Measurements from ENCODE around the gene SLC23A3. TPM values are rescaled to one million over a fixed set of nuclear protein-coding genes. Genes with fewer than 3 reads are reported as not detected.
"Not testable (repeated sequence)": the region's sequence is repeated elsewhere in the genome, so short reads cannot be mapped to it uniquely, and the experiment has no call there.

SLC23A3 gene
- total RNA-seq, 1 donor from 2014 or later, result 1.9 TPM

DNA sequence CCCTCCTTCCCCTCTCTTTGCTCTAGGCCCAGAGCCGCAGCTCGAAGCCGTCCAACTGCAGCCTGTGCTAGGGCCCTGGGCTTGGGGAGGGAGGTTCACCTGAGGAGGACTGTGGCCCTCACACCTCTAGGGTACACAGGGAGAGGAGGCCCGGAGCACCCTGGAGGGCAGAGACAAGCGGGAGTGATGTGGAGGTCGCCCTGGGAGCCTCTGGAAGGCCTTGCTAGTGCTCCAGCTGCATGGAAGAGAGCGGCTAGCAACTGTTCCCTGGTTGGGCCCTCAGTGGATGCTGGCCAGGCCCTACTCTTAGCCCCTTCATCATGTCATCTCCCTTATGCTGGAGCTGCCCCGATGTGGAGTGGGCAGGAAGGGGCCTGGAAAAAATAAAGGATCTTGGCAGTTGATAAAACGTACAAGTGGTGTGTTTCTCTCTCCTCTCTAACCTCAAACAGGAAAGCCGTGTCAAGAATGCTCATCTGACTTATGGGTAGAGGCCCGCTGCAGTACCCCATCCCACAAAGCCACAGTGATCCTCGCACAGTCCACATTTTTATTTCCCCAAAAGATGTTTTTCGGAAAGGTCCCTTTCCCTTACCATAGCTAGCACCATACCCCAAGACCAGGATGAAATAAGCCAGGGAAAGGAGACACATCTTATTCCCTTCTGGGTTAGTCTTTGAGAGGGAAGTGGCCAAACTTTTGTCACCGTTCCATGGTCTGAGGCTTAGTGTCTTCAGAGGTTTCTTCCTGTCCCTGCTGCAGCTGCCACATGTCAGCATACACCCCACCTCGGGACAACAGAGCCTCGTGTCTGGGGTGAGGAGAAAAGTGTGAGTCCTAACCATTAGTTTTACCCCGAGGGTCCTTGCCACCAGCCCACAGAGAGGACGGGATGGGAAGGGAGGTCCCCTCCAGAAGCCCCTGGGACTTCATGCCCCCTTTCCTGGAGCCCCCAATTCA lies 39.7 kb upstream of the SLC23A3 start:
- DNase-seq (ENCODE audit: low spot score), result no peak
- Mint-ChIP-seq H3K4me3 (peak overlapping the region; percentile 77), H3K4me1 (ENCODE audit: low read depth) (peaks cover 45% of the 10 kb centered on the region), H3K36me3 (ENCODE audit: low read depth) (peaks cover 45% of the 10 kb centered on the region), H3K27ac (peak overlapping the region; percentile 80), H3K9me3 (peaks cover 2% of the 10 kb centered on the region), H3K27me3 (ENCODE audit: insufficient read depth) (no peaks in the 10 kb centered on the region)
- intact Hi-C loops (cut with micrococcal nuclease), result no loop called here

DNA sequence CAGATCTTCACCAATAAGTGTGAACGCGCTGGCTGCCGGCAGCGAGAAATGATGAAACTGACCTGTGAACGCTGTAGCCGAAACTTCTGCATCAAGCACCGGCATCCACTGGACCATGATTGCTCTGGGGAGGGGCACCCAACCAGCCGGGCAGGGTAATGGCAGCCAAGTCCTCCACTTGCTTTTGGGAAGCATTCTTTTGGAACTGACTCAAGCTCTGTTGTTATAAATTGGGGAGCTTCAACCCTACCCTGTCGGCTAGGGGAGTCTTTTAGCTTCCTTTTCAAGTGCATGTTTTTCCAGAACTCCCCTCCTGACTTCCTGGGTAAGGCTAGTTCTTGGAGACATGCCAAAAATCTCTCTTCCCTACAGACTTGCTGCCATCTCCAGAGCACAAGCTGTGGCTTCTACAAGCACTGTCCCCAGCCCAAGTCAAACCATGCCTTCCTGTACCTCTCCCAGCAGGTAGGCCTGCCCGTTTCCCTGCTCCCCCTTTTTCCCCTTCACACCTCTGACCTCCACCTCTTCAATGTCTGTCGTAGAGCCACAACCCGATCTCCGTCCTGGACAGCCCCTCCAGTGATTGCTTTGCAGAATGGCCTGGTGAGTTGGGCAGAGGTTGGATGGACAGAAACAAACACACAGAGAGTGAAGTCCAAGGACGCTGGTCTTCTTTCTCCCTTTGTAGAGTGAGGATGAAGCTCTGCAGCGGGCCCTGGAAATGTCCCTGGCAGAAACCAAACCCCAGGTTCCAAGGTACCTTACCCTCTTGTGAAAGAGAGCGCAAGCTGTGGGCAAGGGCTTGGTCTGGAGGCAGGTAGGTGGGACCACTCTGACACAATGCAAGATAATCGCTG lies 38.3 kb upstream of the SLC23A3 start:
- H3K27ac Mint-ChIP-seq, result peak overlapping the region; percentile 80
- intact Hi-C loops (cut with micrococcal nuclease), result loop anchor here (2.0 kb wide), 2 partner anchors 291 to 639 kb away; partner anchors contain the start of genes CNOT9, GMPPA and USP37
- peaks cover 34% of the 10 kb centered on the region for H3K36me3 Mint-ChIP-seq (ENCODE audit: low read depth)
- no peaks in the 10 kb centered on the region for H3K27me3 Mint-ChIP-seq (ENCODE audit: insufficient read depth)
- H3K4me3 Mint-ChIP-seq, result peak overlapping the region; percentile 92
- DNase-seq (ENCODE audit: low spot score), result no peak
- peaks cover 4% of the 10 kb centered on the region for H3K9me3 Mint-ChIP-seq
- H3K4me1 Mint-ChIP-seq (ENCODE audit: low read depth), result peaks cover 45% of the 10 kb centered on the region

DNA sequence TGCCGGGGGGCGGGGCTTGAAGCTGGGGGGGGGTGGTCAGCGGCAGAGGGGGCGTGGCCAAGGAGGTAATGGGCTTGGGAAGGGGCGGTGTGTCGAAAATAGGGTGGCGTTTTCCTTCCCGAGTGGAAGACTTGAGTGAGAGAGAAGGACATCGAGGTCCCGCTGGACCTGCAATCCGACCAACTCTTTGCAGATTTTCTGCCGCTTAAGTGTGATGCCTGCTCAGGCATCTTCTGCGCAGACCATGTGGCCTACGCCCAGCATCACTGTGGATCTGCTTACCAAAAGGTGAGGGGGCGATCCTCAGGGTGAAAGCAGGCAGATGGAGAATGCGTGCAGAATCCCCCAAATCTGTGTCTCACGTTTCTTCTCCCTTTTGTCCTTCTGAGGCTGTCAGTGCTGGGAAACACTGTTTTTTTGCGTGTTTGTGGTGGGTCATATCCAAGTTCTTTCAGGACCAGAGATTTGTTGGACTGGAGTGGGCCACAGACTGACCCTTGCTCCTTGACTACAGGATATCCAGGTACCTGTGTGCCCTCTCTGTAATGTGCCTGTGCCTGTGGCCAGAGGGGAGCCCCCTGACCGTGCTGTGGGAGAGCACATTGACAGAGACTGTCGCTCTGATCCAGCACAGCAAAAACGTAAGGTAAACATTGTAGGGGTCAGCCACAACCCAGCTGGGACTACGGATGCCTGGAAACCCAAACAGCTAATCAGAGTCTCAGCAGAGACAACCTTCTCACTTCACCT lies 37.5 kb upstream of the SLC23A3 start:
- H3K4me1 Mint-ChIP-seq (ENCODE audit: low read depth), result peaks cover 44% of the 10 kb centered on the region

DNA sequence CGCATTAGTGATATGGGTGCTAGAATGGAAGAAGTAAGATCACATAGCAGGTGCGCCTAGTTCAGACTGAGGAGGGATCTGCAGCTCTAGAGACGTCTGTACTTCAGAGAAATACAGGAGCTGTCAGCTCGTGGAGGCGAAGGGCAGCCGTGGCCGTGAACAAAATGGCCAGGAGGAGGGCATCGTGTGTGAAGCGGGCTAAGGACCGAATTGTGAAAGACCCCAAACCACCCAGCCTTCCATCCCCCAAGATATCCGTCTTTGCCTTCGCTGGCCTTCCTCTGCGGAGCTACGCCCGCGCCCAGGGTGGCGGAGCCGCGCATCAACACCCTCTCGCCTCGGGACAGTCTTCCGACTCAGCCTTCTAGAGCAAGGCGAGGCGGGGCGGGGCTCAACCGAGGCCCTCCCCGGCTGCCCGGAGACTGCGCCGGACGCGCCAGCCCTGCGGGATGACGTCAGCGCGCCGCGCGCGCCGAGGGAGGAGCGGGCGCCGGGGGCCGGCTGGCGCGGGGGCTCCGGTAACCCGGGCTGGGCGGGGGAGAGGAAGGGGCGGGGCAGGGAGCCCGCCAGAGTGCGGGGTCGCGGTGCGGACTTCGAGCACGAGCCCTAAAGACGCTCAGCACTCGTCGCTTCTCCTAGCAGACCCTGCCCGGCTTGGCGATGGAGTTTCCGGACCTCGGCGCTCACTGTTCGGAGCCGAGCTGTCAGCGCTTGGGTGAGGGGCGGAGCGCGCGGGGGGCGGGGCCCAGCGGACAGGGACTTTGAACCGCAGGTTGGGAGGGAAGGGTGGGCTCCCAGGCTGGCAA lies 36.7 kb upstream of the SLC23A3 start, which contains the start of gene ZFAND2B:
ZFAND2B (plus strand) TSS at position 455 of the 806 bp plus-strand sequence; CDS start at position 661, 206 bp downstream.
- Mint-ChIP-seq H3K27ac (peak within 1 kb of the TSS; percentile 99), H3K4me1 (ENCODE audit: low read depth) (peaks cover 40% of the 10 kb centered on the region), H3K4me3 (peak within 1 kb of the TSS; percentile 92), H3K36me3 (ENCODE audit: low read depth) (peaks cover 29% of the 10 kb centered on the region), H3K9me3 (peaks cover 4% of the 10 kb centered on the region), H3K27me3 (ENCODE audit: insufficient read depth) (no peaks in the 10 kb centered on the region)
- intact Hi-C loops (cut with micrococcal nuclease), result loop anchor here (1.0 to 2.0 kb wide), 14 partner anchors 13 to 800 kb away; partner anchors contain the start of genes ANKZF1, ATG9A, CHPF and CNOT9
- peak; percentile 96 for DNase-seq (ENCODE audit: low spot score)

More for the DNA sequence above, 37.5 kb upstream of the SLC23A3 start:
- H3K4me3 Mint-ChIP-seq, result peak overlapping the region; percentile 92
- no peaks in the 10 kb centered on the region for H3K27me3 Mint-ChIP-seq (ENCODE audit: insufficient read depth)
- peak overlapping the region; percentile 71 for H3K27ac Mint-ChIP-seq
- H3K9me3 Mint-ChIP-seq, result peaks cover 4% of the 10 kb centered on the region
- no peak for DNase-seq (ENCODE audit: low spot score)
- intact Hi-C loops (cut with micrococcal nuclease), result loop anchor here (2.0 kb wide), 2 partner anchors 291 to 639 kb away; partner anchors contain the start of genes CNOT9, GMPPA and USP37
- H3K36me3 Mint-ChIP-seq (ENCODE audit: low read depth), result peaks cover 33% of the 10 kb centered on the region

DNA sequence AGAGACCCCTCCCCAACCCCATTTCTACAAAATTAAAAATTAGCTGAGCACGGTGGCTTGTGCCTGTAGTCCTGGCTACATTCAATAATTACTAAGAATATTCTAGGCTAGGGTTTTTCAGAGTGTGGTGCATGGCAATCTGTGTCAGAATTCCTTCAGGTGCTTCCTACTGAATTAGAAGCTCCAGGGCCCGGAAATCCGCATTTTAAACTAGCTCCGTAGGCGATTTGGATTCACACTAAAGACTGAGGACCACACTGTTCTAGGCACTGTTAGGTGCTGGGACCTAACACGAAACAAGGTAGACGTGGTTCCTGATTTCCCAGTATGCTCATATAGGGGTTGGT lies 36.1 kb upstream of the SLC23A3 start:
- no peak for DNase-seq (ENCODE audit: low spot score)
- Mint-ChIP-seq H3K4me3 (peak overlapping the region; percentile 92), H3K4me1 (ENCODE audit: low read depth) (peaks cover 40% of the 10 kb centered on the region), H3K36me3 (ENCODE audit: low read depth) (peaks cover 24% of the 10 kb centered on the region), H3K27ac (peak overlapping the region; percentile 99), H3K27me3 (ENCODE audit: insufficient read depth) (no peaks in the 10 kb centered on the region), H3K9me3 (peaks cover 4% of the 10 kb centered on the region)
- intact Hi-C loops (cut with micrococcal nuclease), result loop anchor here (1.0 to 2.0 kb wide), 14 partner anchors 13 to 800 kb away; partner anchors contain the start of genes ANKZF1, ATG9A, CHPF and CNOT9

DNA sequence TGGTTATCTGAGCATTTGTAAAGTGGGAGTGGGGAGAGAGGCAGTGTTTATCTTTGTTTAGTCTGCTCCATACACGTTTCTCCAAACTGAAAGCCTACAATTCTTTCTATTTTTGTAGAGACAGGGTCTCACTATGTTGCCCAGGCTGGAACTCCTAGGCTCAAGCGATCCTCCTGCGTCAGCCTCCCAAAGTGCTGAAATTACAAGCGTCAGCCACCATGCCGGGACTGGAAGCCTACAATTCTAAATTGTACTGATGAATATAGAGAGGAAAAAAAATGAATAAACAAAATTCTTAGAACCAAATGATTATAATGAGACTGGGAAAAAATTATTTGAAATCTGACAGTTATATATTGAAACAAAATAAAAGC lies 35.3 kb upstream of the SLC23A3 start:
- H3K4me1 Mint-ChIP-seq (ENCODE audit: low read depth), result peaks cover 37% of the 10 kb centered on the region
- H3K36me3 Mint-ChIP-seq (ENCODE audit: low read depth), result peaks cover 19% of the 10 kb centered on the region
- H3K9me3 Mint-ChIP-seq, result peaks cover 4% of the 10 kb centered on the region
- intact Hi-C loops (cut with micrococcal nuclease), result no loop called here
- peak overlapping the region; percentile 26 for H3K4me3 Mint-ChIP-seq
- no peak for DNase-seq (ENCODE audit: low spot score)
- H3K27me3 Mint-ChIP-seq (ENCODE audit: insufficient read depth), result no peaks in the 10 kb centered on the region
- H3K27ac Mint-ChIP-seq, result no peak overlapping the region

DNA sequence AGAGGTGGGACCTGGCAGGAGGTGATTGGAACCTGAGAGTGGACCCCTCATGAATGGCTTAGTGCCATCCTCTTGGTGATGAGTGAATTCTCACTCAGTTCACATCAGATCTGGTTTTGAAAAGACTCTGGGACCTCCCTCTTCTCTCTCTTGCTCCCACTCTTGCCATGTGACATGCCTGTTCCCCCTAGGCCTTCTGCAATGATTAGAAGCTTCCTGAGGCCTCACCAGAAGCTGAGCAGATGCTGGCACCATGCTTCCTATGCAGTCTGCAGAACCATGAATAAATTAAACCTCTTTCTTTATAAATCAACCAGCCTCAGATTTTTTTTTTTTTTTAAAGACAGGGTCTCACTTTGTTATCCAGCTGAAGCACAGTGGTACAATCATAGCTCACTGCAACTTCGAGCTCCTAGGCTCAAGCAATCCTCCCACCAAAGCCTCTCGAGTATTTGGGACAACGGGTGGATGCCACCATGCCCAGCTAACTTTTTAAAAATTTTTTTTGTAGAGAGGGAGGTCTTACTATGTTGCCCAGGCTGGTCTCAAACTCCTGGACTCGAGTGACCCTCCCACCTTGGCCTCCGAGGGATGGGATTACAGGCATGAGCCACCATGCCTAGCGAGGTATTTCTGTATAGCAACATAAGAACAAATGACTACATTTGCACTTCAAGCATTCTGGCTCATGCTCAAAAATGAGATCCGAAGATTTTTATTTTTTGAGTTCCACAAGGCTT lies 34.8 kb upstream of the SLC23A3 start:
- no peaks in the 10 kb centered on the region for H3K27me3 Mint-ChIP-seq (ENCODE audit: insufficient read depth)
- no peak for DNase-seq (ENCODE audit: low spot score)
- H3K36me3 Mint-ChIP-seq (ENCODE audit: low read depth), result peaks cover 13% of the 10 kb centered on the region
- no peak overlapping the region for H3K27ac Mint-ChIP-seq
- no peak overlapping the region for H3K4me3 Mint-ChIP-seq
- H3K4me1 Mint-ChIP-seq (ENCODE audit: low read depth), result peaks cover 31% of the 10 kb centered on the region
- peaks cover 4% of the 10 kb centered on the region for H3K9me3 Mint-ChIP-seq
- intact Hi-C loops (cut with micrococcal nuclease), result no loop called here

DNA sequence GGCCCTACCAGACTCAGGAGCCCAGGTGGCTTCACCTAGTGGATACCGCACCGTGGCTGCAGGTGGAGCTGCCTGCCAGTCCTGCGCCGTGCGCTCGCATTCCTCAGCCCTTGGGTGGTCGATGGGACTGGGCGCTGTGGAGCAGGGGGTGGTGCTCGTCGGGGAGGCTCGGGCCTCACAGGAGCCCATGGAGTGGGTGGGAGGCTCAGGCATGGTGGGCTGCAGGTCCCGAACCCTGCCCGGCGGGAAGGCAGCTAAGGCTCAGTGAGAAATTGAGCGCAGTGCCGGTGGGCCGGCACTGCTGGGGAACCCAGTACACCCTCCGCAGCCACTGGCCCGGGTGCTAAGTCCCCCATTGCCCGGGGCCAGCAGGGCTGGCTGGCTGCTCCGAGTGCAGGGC lies 31.5 kb upstream of the SLC23A3 start:
- DNase-seq (ENCODE audit: low spot score); H3K36me3 Mint-ChIP-seq (ENCODE audit: low read depth); intact Hi-C loops (cut with micrococcal nuclease); H3K4me3 Mint-ChIP-seq; H3K9me3 Mint-ChIP-seq; H3K27me3 Mint-ChIP-seq (ENCODE audit: insufficient read depth); H3K4me1 Mint-ChIP-seq (ENCODE audit: low read depth); H3K27ac Mint-ChIP-seq: not testable (repeated sequence)

DNA sequence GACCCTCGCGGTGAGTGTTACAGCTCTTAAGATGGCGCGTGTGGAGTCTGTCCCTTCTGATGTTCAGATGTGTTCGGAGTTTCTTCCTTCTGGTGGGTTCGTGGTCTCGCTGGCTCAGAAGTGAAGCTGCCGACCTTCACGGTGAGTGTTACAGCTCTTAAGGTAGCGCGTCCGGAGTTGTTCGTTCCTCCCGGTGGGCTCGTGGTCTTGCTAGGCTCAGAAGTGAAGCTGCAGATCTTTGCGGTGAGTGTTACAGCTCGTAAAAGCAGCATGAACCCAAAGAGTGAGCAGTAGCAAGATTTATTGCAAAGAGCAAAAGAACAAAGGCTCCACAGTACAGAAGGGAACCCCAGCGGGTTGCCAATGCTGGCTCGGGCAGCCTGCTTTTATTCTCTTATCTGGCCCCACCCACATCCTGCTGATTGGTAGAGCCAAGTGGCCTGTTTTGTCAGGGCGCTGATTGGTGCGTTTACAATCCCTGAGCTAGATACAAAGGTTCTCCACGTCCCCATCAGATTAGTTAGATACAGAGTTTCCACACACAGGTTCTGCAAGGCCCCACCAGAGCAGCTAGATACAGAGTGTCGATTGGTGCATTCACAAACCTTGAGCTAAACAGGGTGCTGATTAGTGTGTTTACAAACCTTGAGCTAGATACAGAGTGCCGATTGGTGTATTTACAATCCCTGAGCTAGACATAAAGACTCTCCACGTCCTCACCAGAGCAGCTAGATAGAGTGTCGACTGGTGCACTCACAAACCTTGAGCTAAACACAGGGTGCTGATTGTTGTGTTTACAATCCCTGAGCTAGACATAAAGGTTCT lies 30.9 kb upstream of the SLC23A3 start:
- DNase-seq (ENCODE audit: low spot score); H3K9me3 Mint-ChIP-seq; H3K36me3 Mint-ChIP-seq (ENCODE audit: low read depth); H3K4me1 Mint-ChIP-seq (ENCODE audit: low read depth); H3K27me3 Mint-ChIP-seq (ENCODE audit: insufficient read depth); intact Hi-C loops (cut with micrococcal nuclease): not testable (repeated sequence)
- H3K4me3 Mint-ChIP-seq, result peak overlapping the region; percentile 29
- peak overlapping the region; percentile 41 for H3K27ac Mint-ChIP-seq

DNA sequence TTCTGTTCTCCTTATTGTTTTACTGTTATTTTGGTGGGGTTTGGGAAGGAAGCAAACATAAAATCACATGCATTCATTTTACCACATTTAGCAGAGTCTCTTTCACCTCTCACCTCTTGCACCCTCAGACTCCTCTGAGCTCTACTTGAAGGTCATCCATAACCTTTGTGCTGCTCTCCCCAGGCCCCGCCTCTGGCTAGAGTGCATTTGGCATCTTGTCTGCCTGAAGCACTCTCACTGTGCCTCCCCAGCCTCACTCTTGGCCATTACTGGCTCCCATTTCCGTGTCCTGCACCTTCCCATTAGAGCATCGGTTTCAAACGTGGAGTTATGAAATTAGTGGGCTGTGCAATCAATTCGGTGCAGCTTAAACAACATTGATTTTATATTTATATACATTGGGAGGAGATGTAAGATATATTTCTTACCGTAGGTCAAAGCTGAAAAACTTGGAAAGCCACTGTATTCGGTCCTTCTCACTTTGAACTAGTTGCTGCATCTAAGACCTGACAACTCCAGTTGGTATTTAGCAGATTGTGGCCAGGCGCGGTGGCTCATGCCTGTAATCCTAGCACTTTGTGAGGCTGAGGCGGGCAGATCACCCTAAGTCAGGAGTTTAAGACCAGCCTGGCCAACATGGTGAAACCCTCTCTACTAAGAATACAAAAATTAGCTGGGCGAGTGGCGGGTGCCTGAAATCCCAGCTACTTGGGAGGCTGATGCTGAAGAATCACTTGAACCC lies 29.8 kb upstream of the SLC23A3 start:
- DNase-seq (ENCODE audit: low spot score), result no peak
- Mint-ChIP-seq H3K9me3 (peaks cover 3% of the 10 kb centered on the region), H3K4me1 (ENCODE audit: low read depth) (no peaks in the 10 kb centered on the region), H3K36me3 (ENCODE audit: low read depth) (no peaks in the 10 kb centered on the region), H3K27ac (no peak overlapping the region), H3K4me3 (no peak overlapping the region), H3K27me3 (ENCODE audit: insufficient read depth) (no peaks in the 10 kb centered on the region)
- intact Hi-C loops (cut with micrococcal nuclease), result no loop called here

Measured in activated T-helper 1 cell treated with anti-CD3 and anti-CD28 coated beads, Interleukin-12 subunit alpha, Interleukin-12 subunit beta, Interleukin-2, Interleukin-4 antibody, amounts not matched to agents 30 ng/mL and 10 ng/mL and 1 ng/mL, durations not matched to agents 14 hours and 24 hours and 36 hours (primary cell).